Tibial artery (tissue), 4 donors: ENCODE data around the gene ILF3.

Experiments
- DNase-seq, 2 donors: peaks; one replicate each; pipeline ENCODE4 v3.0.0-alpha.2; 2019
- H3K27ac ChIP-seq, 2 donors: fragments of 200-600 bp; sonication (generic) in 1 of 2; 1 replicate in 1 of 2; 2 replicates in 1 of 2; pipeline ENCODE4 v1.5.1; 2018 to 2019; ENCODE audit warnings: mild to moderate bottlenecking in 1 of 2
- H3K27me3 ChIP-seq, 2 donors: fragments of 200-600 bp; sonication (generic) in 1 of 2; one replicate each; pipeline versions ENCODE4 v1.5.1 to v1.6.0; 2016 to 2019
- H3K36me3 ChIP-seq, 3 donors: fragments of 200-600 bp; sonication (generic) in 2 of 3; one replicate each; pipeline ENCODE4 v1.5.1; 2016 to 2019; ENCODE audit warnings: mild to moderate bottlenecking in 2 of 3
- H3K4me1 ChIP-seq, 4 donors: fragments of 200-600 bp; sonication (generic) in 2 of 4; 1 replicate in 3 of 4; 2 replicates in 1 of 4; pipeline ENCODE4 v1.5.1; 2016 to 2019
- H3K4me3 ChIP-seq, 2 donors: fragments of 200-600 bp; sonication (generic) in 1 of 2; 1 replicate in 1 of 2; 2 replicates in 1 of 2; pipeline ENCODE4 v1.5.1; 2018 to 2019; ENCODE audit warnings: mild to moderate bottlenecking in 2 of 2
- H3K9me3 ChIP-seq, 3 donors: fragments of 200-600 bp; sonication (generic) in 1 of 3; one replicate each; pipeline ENCODE4 v1.5.1; 2016 to 2019
- CTCF ChIP-seq, 2 experiments: fragments of 200-600 bp in 1 of 2; fragments of 450-650 bp in 1 of 2; IDR thresholded peaks; one replicate each; pipeline ENCODE4 v1.5.1; 2017 to 2019; ENCODE audit warnings: antibody characterized with exemption in 2 of 2, mild to moderate bottlenecking in 1 of 2, moderate library complexity in 1 of 2
- intact Hi-C: fragments of 100-400 bp; cut with DNase I; formaldehyde crosslinking; loops from one replicate; pipeline ENCODE4 v1.15.0; 2023; ENCODE audit warnings: low total_unique reads

The ILF3 gene

GRCh38 chr19:10724573-10725071 lies 70.5 kb downstream of the ILF3 start:
- no peak for TF ChIP-seq CTCF (IDR thresholded peaks at IDR 0.05)
- no peaks in the 10 kb centered on the region for H3K9me3 ChIP-seq
- H3K4me3 ChIP-seq = no peak overlapping the region
- H3K27ac ChIP-seq = no peak overlapping the region
- no peak for DNase-seq
- H3K36me3 ChIP-seq = peaks cover 0 to 13% (median 0%) of the 10 kb centered on the region in 3 donors
- intact Hi-C loops = no loop called here
- H3K27me3 ChIP-seq = no peaks in the 10 kb centered on the region
- peaks cover 0 to 43% (median 23%) of the 10 kb centered on the region in 4 donors for H3K4me1 ChIP-seq

GRCh38 chr19:10725415-10725814 lies 71.3 kb downstream of the ILF3 start:
- Histone ChIP-seq H3K9me3 (no peaks in the 10 kb centered on the region), H3K36me3 (peaks cover 0 to 13% (median 0%) of the 10 kb centered on the region in 3 donors), H3K27ac (no peak overlapping the region), H3K4me1 (peaks cover 0 to 35% (median 17%) of the 10 kb centered on the region in 4 donors), H3K27me3 (no peaks in the 10 kb centered on the region), H3K4me3 (no peak overlapping the region)
- DNase-seq = no peak
- TF ChIP-seq CTCF (IDR thresholded peaks at IDR 0.05) = no peak
- intact Hi-C loops = no loop called here

- intact Hi-C loops = no loop called here
- Histone ChIP-seq H3K4me3 (no peak overlapping the region), H3K4me1 (peaks cover 0 to 26% (median 13%) of the 10 kb centered on the region in 4 donors), H3K36me3 (peaks cover 0 to 19% (median 0%) of the 10 kb centered on the region in 3 donors), H3K27me3 (no peaks in the 10 kb centered on the region), H3K27ac (no peak overlapping the region), H3K9me3 (no peaks in the 10 kb centered on the region)
- DNase-seq = no peak
- no peak for TF ChIP-seq CTCF (IDR thresholded peaks at IDR 0.05)
Measured at GRCh38 chr19:10726268-10726667, 72.1 kb downstream of the ILF3 start.

- peaks cover 0 to 19% (median 9%) of the 10 kb centered on the region in 4 donors for H3K4me1 ChIP-seq
Measured at GRCh38 chr19:10727685-10728201, 73.6 kb downstream of the ILF3 start.

GRCh38 chr19:10729411-10729810 lies 75.3 kb downstream of the ILF3 start:
- H3K4me3 ChIP-seq = no peak overlapping the region
- no peaks in the 10 kb centered on the region for H3K9me3 ChIP-seq
- TF ChIP-seq CTCF (IDR thresholded peaks at IDR 0.05) = no peak
- peaks cover 0 to 12% (median 0%) of the 10 kb centered on the region in 3 donors for H3K36me3 ChIP-seq
- no peaks in the 10 kb centered on the region for H3K27me3 ChIP-seq
- intact Hi-C loops = no loop called here
- peak in 1 of 2 donors; percentile 35 for DNase-seq
- H3K4me1 ChIP-seq = peaks cover 0 to 19% (median 7%) of the 10 kb centered on the region in 4 donors
- no peak overlapping the region for H3K27ac ChIP-seq

More at GRCh38 chr19:10727685-10728201, 73.6 kb downstream of the ILF3 start:
- Histone ChIP-seq H3K27me3 (no peaks in the 10 kb centered on the region), H3K4me3 (no peak overlapping the region), H3K9me3 (no peaks in the 10 kb centered on the region), H3K27ac (no peak overlapping the region), H3K36me3 (peaks cover 0 to 19% (median 0%) of the 10 kb centered on the region in 3 donors)
- TF ChIP-seq CTCF (IDR thresholded peaks at IDR 0.05) = no peak
- DNase-seq = no peak
- intact Hi-C loops = no loop called here
